ENCODE results near the gene TRHDE.

Gene TRHDE

GRCh38 chr12:72275526-72275925 lies 3.4 kb downstream of the TRHDE start:
- DNase-seq: no peak

- no peak for DNase-seq
These were observed 4.1 kb downstream of the TRHDE start for GRCh38 chr12:72276181-72276805.

GRCh38 chr12:72277415-72277814 lies 5.2 kb downstream of the TRHDE start:
- no peak for DNase-seq

- DNase-seq: no peak
These were observed 6.7 kb downstream of the TRHDE start for GRCh38 chr12:72278894-72279293.

- no peak for DNase-seq
These were observed 9.0 kb downstream of the TRHDE start for GRCh38 chr12:72281126-72281525.

GRCh38 chr12:72282721-72283120 lies 10.6 kb downstream of the TRHDE start:
- DNase-seq: no peak

- DNase-seq: no peak
These were observed 13.7 kb downstream of the TRHDE start for GRCh38 chr12:72285861-72286260.

- no peak for DNase-seq
These were observed 14.4 kb downstream of the TRHDE start for GRCh38 chr12:72286526-72286925.

GRCh38 chr12:72288436-72288835 lies 16.3 kb downstream of the TRHDE start:
- DNase-seq: no peak

- no peak for DNase-seq
These were observed 16.7 kb downstream of the TRHDE start for GRCh38 chr12:72288911-72289310.

GRCh38 chr12:72289633-72290032 lies 17.5 kb downstream of the TRHDE start:
- no peak for DNase-seq

- no peak for DNase-seq
These were observed 19.0 kb downstream of the TRHDE start for GRCh38 chr12:72291175-72291574.

GRCh38 chr12:72293701-72294100 lies 21.5 kb downstream of the TRHDE start:
- DNase-seq: no peak

- DNase-seq: no peak
These were observed 22.9 kb downstream of the TRHDE start for GRCh38 chr12:72295101-72295500.

- no peak for DNase-seq
These were observed 23.6 kb downstream of the TRHDE start for GRCh38 chr12:72295744-72296143.

GRCh38 chr12:72296389-72296788 lies 24.2 kb downstream of the TRHDE start:
- DNase-seq: no peak

GRCh38 chr12:72297666-72298065 lies 25.5 kb downstream of the TRHDE start:
- no peak for DNase-seq

- no peak for DNase-seq
These were observed 28.6 kb downstream of the TRHDE start for GRCh38 chr12:72300728-72301127.

- no peak for DNase-seq
These were observed 32.6 kb downstream of the TRHDE start for GRCh38 chr12:72304751-72305150.

- no peak for DNase-seq
These were observed 35.1 kb downstream of the TRHDE start for GRCh38 chr12:72307229-72307628.

- DNase-seq: no peak
These were observed 39.8 kb downstream of the TRHDE start for GRCh38 chr12:72311946-72312345.

GRCh38 chr12:72313806-72314205 lies 41.6 kb downstream of the TRHDE start:
- no peak for DNase-seq

- no peak for DNase-seq
These were observed 43.7 kb downstream of the TRHDE start for GRCh38 chr12:72315858-72316257.

- DNase-seq: no peak
These were observed 46.2 kb downstream of the TRHDE start for GRCh38 chr12:72318341-72318740.

- DNase-seq: no peak
These were observed 51.7 kb downstream of the TRHDE start for GRCh38 chr12:72323881-72324280.

- no peak for DNase-seq
These were observed 58.1 kb downstream of the TRHDE start for GRCh38 chr12:72330301-72330700.
